DMS79 (cell line): ENCODE data around the gene ATE1.
A peak's percentile ranks its signal among the peaks of the same experiment; 100 is the strongest.
"Not testable (repeated sequence)": the region's sequence is repeated elsewhere in the genome, so short reads cannot be mapped to it uniquely, and the experiment has no call there.

Experiments
- DNase-seq: peaks from one replicate; lab custom pipeline; 2025; lab: John Stamatoyannopoulos, UW

Gene ATE1

DNA sequence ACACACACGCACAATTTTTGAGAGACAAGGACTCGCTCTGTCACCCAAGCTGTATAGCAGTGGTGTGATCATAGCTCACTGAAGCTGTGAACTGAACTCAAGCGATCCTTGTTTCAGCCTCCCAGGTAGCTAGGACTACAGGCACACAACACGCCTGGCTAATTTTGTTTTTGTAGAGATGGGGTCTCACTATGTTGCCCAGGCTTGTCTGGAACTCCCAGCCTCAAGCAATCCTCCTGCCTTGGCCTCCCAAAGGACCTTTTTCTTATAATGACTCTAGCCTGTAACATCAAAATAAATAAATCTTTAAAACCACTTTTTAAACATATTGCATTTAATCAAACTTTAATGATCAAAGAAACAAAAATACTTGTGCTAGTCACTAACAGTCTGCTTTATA lies 188.7 kb downstream of the ATE1 start:
- DNase-seq, result no peak

DNA sequence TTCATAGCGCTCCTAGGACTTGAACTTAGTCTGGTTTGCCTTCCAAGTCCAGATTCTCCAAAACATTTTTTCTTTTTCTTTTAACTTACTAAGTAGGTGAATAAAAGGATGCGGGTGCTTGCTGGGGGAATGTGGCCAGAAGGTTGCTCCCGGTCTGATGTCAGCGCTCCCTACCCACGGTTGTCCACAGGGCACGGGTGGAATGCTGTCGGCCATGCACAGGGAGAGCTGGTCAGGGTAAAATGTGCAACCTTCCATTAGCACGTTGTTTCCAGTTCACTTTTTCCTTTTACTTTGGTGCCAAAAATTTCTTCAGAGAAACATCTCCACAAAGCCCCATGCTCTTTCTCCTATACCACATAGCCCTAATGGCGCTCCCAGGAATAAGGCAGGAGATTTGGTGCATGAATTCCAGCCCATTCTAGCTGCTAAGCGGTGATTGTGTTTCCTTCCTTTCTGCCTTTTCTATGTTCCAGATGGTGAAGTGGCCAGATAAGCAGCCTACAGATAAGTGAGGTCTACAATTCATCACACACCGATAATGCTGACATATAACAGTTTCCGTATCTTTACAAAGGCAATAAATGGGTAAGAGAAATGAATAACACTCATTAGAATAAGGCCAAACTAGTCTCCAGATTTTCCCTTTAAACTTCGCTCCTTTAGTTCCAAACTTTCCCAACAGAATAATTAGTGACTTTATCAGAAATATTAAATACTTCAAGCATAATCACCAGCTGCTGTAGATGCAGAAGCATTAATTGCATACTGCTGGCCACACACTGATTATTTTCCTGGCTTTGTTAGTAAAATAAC lies 191.3 kb downstream of the ATE1 start:
- no peak for DNase-seq

DNA sequence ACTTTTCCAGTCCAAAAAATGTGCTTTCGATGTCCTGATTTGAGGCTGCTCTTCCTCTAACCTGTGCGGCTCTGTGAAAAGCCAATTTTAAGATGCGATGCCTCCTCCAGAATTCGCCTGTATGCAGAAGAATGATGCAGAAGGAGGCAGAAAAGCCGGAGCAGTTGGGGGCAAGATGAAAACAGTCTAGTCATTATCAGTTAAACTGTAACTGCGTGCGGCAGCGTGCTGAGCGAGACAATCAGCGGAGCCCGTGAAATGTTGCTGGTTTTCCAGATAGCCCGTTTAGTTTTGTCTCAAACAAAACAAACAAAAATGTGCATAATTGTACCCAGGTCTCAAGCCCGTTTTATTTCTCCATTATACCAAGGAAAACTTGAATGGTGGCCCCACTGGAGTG lies 192.6 kb downstream of the ATE1 start:
- no peak for DNase-seq

DNA sequence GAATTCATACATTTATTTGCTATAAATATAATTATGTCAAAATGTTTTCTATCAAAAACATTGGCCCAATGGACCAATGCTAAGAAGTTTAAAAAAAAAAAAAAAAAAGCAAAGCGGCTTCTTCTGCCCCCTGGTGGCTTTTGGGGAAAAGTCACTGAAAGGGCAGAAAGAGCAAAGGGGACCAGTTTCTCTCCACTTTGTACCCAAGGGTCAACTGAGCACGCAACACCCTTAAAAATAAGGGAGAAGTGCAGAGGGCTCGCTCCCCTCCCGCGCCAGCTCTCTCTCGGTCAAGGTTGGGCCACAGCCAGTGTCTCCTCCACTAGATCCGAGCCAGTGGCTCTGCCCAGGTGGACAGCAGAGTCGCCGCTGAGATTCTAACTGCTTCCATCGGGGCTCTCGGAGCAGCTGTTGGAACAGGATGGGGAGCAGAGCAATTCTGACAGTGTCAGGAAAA lies 193.2 kb downstream of the ATE1 start:
- no peak for DNase-seq

DNA sequence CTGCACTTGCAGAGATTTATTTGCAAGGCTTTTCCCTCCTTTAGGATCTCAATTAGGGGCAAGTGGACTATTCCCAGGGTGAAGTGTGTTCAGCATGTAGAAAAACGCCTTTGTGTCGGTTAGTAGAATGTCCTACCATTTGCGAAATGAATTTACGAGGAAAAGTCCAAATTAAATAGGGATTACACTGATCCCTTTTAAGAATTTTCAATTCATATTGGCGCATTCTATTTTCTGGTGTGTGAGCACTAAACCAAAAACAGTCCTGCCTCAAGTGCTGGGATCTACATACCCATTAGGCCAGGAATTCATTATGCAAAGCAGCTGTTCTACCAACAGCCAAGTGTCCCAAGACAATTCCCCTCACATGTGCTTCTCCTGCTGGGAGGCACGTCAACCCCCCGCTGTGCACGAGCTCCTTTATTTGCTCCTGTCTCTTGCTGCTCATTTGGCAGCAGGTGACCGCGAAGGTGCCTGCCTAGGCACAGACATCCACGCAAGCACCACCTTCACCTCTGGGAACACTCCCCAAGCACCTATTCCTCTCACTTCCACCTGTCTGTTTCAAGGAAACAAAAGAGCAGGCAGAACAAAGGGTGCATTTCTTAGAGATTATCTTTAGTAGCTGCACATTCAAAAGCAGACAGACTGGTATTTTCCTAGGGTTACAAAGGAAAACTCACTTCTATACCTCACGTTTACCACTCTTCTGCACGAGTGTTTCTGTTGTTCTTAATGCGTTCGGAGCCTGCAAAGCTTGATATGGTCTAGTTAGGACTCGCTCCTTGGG lies 195.0 kb downstream of the ATE1 start:
- DNase-seq, result peak; percentile 12

DNA sequence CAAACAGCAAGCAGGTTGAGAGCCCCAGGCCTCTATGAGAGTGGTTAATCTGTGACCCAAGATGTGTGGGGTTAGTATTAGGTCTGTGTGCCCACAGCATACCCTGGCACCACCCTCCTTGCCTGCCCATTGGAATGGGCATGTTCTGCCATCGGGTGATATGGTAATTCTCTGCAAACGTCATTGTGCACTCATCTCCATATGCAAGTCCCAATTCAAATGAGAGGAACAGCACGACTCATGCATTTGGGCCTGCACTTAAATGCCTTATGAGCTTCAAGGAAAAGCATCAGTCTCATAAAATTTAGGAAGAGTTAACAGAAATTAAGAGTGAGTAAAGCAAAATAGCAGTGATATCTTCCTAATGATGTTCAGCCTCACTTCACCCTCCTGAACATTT lies 195.7 kb downstream of the ATE1 start:
- no peak for DNase-seq

DNA sequence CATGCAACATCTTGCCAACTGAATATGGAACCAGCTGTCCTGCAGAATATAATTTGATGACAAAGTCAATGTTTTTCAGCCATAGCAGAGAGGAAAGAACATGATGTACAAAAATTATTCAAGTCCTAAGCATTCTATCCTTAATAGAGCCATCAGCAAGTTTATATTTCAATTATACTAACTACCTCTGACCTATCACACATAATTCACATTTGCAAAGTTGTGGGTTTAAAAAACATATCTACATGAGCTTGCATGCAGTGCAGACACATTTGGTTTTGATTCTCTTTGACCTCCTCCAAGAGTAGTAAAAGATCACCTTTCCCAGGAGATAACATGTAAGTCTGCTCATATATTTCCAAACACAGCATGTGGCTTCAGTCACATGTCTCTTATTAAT lies 203.5 kb downstream of the ATE1 start:
- DNase-seq, result no peak

DNA sequence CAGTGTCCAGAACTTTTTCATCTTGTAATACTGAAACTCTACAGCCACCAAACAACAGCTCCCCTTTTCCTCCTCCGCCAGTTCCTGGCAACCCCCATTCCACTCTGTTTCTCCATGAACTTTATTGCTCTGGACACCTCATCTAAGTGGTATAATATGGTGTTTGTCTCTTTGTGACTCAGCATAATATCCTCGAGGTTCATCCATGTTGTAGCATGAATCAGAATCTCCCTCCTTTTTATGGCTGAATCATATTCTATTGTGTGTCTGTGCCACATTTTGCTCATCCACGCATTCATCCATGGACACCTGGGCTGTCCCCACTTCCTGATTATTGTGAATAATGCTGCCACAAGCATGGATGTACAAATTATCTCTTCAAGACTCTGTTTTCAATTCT lies 205.2 kb downstream of the ATE1 start:
- no peak for DNase-seq

DNA sequence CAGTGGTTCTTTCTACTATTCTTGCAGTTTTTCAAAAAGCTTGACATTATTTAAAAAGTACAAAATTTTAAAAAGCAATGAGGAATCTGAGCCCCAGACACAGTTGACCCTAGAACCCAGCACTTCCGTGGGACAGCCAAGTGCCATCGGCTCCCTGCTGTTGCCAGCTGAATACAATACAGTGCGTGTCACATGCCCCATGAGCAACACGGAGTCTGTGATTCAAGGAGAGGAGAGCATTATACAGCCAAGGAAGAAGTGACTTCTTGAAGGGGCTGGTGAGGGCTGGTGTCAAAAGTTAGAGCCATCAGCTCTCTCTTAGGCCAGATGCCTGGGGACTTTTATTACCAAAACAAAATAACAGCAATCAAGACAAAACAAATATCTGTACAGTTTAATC lies 206.6 kb downstream of the ATE1 start:
- no peak for DNase-seq

DNA sequence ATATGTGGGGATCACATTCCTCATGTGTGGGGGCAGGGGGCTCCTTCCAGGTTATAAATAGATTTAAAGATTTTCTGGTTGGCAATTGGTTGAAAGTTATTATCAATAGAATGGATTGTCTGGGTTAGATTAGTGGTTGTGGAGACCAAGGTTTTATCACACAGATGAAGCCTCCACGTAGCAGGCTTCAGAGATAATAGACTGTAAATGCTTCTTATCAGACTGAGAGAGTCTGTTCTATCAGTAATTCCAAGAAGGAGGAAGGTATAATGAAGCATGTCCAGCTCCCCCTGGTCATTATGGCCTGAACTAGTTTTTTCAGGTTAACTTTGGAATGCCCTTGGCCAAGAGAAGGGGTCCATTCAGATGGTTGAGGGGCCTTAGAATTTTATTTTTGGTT lies 211.9 kb downstream of the ATE1 start:
- no peak for DNase-seq

DNA sequence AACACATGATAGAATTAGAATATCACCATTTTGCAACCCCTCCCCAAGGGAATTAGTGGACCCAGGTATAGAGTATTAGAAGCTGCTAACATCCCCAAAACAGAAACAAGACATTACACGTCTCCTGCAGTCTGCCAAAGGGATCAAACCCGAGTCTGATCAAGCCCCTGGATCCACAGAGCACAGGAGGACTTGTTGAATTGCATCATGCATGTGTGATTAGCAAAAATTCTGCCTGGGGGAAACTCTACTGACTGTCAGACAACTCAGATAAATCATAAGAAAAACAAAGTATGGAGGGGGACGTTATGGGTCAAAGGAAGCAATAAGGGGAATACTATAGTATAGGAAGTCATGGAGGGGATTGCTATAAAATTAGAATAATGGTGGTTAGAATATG lies 212.8 kb downstream of the ATE1 start:
- no peak for DNase-seq

DNA sequence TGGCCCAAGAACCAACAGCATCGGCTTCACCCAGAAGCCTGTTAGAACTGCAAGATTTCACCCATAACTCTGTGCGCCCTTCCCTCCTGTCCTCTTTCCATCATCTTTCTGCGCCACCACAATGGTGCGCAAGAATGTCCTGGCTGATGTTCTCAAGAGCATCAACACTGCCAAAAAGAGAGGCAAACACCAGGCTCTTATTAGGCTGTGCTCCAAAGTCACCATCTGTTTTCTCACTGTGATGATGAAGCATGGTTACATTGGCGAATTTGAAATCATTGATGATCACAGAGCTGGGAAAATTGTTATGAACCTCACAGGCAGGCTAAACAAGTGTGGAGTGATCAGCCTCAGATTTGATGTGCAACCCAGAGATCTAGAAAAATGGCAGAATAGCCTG lies 214.3 kb downstream of the ATE1 start:
- DNase-seq, result no peak

DNA sequence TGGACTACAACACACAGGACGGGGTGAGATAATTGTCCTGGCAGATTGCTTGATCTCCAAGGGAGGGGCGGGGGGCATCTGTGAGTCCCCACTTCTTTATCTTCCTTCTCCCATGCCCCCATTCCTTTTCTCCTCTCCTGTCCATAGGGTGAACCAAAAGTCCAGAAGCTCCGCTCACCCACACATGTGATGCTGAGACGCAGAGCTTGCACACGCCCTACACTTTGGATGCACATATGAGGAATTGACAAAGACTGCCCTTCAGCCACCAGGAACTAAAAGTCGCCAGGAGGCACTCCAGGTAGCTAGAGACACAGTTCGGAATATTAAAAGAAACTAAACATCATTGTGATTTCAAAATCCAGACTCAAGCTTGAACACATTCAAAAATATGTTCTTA lies 216.9 kb downstream of the ATE1 start:
- no peak for DNase-seq

DNA sequence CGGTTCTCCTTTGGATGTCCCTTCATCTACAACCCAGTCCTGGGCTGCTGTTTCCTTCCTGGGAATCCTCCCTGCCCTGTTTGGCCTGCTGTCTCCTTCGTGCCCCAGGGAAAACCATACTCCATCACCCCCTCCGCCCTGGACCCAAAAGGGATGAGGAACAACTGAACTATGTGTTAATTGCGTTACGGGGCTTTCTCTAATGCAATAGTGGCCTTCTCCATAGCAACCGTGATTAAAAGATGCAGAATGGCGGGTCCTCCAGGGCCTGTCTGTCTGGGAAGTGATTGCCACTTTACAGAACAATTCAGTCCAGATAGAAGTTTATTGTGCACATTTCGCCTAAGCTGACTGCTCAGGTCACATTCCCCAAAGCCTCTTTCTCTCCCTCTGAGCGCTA lies 217.6 kb downstream of the ATE1 start:
- no peak for DNase-seq

DNA sequence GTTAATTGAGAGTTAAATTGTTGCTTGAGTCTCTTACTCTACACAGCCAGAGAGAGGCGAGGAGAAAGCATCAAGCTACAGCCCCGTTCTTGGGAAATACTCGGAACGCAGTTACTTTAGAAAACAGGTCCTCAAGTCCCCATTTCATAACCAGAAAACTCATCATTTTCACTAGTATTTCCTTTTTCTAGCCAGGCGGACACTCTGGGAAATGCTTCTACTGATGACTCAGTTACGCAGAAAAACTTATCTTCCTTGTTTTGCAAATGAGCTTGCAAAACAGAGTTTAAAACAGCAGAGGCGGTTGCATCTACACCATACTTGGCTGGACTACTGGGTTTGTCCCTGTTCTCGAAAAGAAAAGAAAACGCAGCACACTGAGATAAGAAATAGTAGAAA lies 218.2 kb downstream of the ATE1 start:
- no peak for DNase-seq

DNA sequence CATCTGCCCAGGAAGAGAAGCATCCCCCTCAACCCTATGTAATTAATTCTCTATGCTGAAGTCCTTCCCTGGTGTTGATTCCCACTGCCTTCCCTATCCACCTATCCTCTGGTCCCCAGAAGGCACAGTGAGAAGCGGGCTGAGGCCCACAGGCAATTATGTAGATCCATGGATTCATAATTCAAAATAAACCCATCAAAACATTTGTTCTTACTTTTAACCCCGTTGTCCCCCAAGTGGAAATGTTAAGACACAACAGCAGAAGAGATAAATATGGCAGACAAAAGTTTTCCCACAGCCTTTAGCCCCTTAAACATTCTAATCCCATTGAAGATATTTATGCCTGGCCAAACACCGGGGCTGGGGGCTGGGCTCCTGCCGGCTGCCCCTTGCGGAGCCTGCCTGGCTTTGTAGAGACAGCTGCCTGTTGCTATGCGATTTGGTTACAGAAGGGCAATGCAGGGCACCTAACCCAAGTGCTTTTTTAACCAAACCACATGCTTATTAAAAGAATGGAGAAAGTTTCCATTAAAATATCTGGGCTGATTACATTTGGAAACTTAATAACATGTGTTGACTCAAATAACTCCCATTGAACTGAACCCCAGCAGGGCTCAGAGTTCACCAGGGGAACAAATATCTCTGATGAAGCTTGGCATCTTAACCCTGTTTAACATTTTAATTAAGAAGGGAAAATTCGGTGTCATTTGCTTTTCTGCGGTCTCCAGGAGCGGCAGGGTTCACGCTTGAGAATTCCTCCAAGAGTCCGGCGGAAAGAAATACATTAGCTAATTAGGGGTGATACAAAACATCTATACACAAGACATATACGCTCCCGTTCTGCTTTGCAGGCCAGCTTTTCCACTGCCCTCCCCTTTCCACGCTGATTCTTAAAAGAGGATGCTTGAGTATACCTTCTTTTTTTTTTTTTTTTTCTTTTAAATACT lies 218.8 kb downstream of the ATE1 start:
- DNase-seq, result no peak

DNA sequence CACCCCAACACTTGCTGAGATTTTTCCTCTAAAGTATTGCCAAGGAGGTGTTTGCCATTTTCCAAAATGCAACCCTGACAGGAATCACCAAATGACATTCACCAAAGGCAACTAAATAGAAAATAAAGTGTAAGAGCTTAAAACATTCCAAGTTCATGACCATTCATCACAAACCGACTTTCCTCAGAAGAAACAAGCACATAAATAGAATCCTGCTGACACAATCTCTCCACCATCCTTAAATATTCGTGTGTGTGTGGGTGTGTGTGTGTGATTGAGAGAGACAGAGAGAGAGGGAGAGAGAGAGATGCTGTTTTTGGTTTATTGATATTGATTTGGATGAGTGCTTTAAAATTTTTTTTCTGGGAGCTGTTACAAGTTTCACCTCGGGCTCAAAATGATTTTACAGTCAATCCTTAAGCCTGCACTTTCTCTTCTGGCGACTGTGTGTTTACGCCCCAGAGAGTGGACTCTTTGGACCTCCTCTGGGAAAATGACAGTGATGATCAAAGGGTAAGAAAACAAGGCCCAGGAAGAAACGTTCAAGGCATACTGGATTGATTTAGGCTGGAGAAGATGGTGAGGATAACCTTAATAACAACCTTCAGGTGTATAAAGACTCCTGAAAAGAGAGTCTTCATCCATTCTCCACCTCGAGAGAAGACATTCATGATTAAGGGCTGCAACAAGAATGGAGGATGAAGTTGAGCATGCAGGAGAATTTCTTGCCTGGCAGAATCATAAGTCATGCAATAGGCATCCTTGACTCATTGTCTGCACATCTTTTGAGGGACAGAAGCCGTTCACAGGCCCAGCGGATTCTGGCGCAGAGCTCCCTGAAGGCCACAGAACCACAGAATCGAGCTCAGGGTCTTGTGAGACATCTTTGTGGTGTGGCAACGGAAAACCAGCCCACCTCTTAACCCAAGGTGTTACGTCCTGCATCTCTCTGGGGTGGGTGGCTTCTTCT lies 225.2 kb downstream of the ATE1 start:
- DNase-seq, result no peak

DNA sequence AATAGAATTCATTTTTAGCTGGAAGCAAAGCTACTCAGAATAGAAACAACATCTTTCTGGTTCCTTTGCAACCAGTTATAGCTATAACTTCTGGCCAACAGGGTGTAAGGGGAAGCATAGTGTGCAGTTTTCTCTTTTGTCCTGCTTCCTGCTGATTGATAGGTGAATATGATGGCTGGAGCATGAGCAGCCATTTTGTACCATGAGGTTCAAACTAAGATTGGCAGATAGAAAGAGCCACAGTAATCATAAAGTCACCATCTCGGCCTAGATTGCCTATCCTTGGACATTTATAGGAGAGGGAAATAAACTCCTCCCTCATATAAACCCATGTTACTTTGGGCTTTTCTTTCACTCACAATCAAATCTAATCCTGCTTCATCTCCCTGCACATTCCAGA lies 227.4 kb downstream of the ATE1 start:
- no peak for DNase-seq

DNA sequence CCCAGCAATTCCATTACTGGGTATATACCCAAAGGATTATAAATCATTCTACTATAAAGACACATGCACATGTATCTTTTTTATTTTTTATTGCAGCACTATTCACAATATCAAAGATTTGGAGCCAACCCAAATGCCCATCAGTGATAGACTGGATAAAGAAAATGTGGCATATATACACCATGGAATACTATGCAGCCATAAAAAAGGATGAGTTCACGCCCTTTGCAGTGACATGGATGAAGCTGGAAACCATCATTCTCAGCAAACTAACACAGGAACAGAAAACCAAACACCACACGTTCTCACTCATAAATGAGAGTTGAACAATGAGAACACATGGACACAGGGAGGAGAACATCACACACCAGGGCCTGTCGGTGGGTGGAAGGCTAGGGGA lies 228.1 kb downstream of the ATE1 start:
- DNase-seq, result not testable (repeated sequence)

DNA sequence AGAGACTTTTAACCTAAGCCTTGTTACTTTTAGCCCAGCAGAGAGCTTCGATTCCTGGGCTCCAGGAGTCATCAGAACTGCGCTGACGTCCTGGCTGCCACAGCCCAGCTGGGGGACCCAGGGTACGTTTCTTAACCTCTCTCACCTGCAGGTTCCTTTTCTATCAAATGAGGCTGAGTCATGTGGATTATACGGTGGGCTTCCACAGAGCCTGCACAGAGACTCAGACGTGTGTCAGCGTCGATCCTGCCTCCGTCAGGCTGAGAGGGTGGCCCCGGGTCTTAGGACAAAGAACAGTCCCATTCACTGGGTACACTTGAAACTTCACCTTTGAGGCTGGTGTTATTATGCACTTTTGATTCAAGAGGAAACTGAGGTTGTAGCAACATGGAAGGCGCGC lies 228.9 kb downstream of the ATE1 start:
- no peak for DNase-seq

DNA sequence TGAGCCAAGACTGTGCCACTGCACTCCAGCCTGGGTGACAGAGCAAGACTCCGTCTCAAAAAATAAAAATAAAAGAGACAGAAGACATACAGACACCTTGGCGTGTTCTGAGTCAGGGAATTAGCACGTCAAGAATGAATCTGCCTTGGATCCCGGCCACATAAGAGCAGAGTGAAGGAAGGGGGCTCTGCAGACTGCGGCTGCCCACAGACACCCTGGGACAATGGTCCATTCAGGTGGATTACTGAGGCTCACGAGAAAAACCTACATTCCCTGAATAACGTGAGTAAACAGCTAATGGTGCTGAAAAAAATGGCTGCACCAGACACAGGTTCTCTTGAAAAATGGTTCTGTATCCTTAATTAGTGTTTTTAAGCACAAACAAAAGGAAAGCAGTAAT lies 229.5 kb downstream of the ATE1 start:
- DNase-seq, result no peak
